Stimulated activated CD4-positive, alpha-beta T cell treated with anti-CD3 and anti-CD28 coated beads, Interleukin-4, amount 100 ng/mL, for 24 hours (primary cell): Measurements from ENCODE around the gene SYT5.
"Not testable (repeated sequence)": the region's sequence is repeated elsewhere in the genome, so short reads cannot be mapped to it uniquely, and the experiment has no call there.

Source experiments
- DNase-seq: peaks from one replicate; pipeline ENCODE4 v3.0.0-alpha.2; 2020

SYT5 gene

DNA sequence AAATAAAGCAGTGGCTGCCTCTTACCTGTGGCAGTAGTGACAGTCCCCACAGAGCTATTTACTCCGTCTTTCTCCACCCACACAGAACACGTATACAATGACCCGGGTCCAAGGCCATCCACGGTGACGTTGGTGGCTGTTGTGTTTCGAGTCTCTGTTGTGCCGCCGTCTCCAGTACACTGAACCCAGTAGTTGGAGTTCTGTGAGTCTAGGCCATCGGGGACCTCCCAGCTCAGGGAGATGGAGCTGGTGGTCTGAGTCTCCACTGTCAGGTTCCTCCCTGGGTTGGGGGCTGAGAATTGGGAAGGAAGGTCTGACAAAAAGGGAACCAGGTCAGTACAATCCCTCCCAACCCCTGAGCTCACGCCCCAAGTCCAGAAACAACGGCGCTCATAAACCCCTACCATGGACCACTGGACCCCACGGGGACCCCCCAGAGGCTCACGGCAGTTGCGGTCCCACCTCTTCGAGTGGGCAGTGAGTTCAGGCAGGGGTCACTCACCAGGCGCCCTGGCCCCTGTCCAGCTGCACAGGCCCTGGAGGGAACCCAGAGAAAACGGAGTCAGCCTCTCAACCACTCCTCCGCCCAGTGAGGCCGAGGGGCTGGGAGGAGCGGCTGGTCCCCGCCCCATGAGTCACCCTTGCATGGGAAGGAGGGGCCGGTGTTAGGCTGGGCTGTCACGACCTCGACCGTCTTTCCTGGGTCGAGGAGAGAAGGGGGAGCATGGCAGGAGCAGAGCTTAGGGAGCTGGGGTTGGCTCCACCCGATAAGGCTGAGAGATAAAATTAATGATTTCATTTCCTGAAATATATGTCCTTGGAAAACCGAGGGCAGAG is 26.8 kb upstream of the SYT5 start:
- DNase-seq, result peak; percentile 43

GRCh38 chr19:55202199-55202598 is 22.1 kb upstream of the SYT5 start:
- DNase-seq, result peak; percentile 12

GRCh38 chr19:55199620-55200204 is 19.6 kb upstream of the SYT5 start:
- DNase-seq, result no peak

DNA sequence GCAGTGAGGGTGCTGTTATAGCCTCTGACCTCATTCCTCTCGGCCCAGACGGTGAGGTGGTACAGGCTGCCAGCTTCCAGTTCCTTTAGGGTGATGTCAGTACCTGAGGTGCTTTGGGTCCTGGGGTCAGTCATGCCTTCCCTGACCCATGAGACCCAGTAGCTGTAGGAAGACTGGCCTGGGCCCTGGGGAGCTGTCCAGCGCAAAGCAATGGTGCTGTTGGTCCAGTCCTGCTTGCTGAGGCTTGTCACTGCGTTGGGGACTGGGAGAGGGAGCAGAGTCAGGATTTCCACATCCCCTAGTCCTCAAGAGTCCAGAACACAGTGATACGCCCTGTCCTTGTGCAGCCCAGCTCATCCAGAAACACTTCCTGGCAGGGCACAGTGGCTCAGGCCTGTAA is 18.6 kb upstream of the SYT5 start:
- no peak for DNase-seq

DNA sequence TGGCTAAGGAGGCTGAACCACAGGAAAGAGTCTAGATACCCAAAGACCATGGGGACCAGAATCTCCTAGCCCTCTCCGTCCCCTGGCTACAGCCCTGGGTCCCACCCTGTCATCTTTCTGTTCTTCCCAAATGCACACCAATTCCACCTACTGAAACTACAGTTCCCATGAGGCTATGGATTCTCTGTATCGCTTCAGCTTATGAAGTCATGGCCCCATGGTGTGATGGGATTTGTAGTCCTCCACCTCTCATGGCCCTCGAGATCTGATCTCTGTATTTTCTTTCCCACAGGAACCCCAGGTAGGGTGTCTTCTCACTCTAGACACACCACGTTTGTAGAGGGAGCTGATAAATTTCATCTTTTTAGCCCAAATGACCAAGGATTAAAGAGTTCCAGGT is 17.4 kb upstream of the SYT5 start:
- DNase-seq, result no peak

- DNase-seq, result no peak
These were observed 16.7 kb upstream of the SYT5 start for GRCh38 chr19:55196803-55197202.

DNA sequence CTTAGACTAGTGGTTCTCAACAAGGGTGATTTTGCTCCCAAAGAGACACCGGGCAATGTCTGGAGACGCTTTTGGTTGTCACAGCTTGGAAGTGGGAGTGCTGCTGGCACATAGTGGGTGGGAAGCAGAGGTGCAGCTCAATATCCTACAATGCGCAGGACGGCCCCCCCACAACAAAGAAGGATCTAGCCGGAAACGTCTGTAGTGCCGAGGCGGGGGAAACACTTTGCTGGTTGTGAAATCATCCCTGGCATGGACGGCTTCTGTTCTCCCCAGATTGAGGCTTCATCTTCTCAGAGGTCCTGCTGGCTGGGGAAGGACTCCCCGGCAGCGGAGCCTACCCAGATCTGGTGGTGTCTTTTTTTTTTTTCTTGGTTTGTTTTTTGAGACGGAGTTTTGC is 13.4 kb upstream of the SYT5 start:
- DNase-seq, result no peak

- DNase-seq, result no peak
These were observed 9.3 kb upstream of the SYT5 start for GRCh38 chr19:55189403-55189835.

DNA sequence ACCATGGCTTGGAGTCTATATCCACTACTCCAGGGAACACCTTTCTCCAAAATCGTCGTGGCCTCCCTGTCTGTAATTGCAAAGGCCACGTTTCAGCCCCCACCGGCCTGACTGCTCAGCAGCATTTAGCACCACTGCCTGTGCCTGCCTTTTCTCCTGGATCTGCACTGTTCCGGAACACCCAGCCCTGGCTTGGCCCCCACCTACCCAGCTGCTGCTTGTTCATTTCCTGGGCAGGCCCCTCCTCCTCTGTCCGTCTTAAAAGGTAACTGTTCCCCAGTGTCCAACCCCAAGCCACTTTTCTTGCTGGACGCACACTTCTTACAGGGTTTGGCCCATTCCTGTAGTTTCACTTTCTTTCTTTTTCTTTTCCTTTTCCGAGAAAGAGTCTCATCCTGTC is 8.5 kb upstream of the SYT5 start:
- DNase-seq, result no peak

DNA sequence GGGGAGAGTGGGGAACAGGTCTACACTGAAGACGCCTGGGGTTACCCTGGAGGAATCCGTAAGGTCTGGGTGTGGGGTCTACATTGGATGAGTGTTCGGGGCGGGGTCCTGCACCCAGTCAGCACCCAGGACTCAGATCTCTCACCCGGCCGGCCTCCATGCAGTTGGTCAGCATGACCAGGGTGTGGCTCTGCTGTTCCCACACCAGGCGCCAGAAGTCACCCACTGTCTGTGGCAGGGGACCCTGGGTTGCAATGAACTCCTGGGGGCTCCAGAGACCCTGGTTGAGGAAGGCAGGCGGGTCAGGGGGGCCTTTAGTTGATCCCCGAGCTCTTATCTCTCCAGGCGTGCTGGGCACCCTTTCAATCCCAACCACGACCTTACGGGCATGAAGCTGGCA is 6.0 kb upstream of the SYT5 start:
- DNase-seq, result no peak

DNA sequence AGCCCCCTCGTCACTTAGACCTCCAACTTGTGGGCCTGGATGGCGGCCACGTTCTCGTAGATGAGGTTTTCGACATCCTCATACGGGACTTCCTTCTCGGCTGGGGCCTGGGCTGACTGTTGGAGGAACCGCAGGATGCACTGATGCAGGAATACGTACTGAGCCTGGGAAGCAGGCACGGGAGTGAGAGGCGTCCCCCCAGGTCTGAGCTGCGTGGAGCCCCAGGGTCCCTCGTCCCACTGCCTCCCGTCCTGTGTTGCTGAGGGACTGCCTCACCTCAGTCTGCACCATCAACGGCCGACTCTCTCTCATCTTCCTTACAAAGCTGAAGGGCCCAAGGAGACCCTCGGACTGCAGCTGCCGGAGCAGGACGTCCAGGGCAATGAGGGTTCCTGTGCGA is 1.7 kb upstream of the SYT5 start:
- no peak for DNase-seq

DNA sequence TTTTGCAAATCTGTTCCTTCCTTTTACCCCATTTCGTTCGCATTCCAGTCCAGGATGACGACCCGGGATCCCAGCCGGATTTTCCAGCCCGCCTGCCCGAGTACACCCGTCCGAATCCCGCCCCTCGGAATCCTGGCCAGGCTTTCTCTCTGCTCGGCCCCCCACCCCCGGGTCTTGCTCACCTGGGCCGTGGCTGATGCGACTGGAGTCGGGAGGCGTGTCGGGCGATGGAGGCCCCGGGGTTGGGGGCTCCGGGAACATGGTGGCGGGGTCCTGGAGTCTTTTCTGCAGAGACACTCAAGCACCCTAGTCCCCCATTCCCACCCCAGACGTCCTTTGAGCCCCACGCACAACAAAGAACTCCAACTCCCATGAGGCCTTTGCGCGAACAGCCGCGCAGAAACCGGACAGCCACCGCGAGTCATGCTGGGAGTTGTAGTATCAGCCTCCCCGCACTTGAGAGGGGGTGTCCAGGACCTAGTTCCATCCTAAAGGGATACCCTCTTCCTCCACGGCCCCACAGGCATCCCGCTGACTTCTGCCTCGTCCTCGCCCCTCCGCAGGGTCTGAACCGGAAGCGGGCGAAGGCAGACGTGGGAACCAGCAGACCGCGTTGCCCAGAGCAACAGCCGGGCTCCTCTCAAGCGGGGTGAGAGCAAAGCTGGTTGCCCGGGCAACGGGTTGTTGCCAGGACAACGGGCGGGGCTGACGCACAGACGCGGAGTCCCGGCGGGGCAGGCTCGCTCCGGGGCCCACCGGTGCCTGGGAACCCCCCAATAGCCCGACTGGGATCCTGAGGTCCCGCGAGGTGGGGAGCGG is 1.1 kb downstream of the SYT5 start:
- DNase-seq, result peak; percentile 91

GRCh38 chr19:55176076-55176475 is 4.0 kb downstream of the SYT5 start:
- DNase-seq, result no peak

DNA sequence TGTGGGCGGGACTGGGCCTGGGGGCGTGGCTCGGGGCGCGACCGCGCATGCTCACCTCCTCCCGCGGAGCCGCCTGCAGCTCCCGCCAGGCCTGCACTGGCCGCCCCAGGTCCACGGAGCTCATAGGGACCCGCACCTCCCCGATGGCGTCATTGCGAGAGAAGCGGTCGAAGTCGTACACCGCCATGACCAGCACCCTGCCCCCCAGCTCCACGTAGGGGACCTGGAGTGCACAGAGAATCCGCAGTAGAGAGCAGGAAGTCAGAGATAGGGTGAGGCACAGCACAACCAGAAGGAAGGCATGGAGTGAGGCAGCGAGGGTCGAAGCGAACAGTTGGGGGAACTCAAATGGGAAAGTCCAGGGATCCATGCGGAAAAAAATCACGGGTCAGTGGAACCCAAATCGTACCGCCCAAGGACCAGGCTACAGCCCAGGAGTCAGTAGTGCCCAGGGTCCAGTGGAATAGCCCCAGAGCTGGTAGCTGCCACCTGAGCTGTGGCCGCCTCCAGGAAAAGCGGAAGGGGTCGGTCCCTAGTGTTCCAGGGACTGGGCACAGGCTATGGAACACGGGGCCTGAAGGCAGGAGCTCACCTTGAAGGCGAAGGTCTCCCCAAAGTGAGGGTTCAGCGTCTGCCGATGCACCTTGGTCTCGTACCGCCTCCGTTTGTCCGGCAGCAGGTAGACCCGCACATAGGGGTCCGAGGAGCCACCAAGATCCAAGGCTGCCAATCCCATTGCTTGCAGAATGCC is 4.8 kb downstream of the SYT5 start:
- no peak for DNase-seq

DNA sequence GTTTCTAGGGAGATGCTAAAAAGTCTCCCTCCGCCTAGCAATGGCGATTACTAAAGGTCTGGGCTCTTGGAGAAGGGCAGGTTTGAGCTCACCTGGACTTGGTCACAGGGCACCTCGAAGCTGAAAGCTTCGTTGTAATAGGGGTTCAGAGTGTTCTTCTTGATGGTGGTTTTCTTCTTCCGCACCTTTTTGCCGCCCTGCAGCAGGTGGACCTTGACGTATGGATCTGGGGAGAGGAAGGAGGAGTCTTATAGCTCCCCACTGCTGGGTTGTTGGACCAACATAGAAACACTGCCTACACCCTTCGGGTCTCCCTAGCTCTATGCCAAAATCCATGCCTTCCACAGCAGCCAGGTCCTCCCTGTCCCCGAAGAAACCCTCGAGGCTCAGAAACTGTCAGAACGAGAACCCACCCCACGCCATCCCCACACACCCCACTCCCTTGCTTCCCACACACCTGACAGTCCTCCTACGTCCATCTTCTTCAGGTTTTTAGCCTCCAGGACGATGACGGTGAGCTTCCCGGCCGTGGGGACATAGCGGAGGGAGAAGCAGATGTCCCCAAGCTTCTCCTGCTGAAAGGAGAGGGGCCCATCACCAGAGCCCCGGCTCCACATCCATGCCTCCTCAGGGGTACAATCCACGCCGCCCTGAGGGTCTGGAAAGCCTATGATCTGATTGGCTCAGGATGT is 5.5 kb downstream of the SYT5 start:
- DNase-seq, result no peak

DNA sequence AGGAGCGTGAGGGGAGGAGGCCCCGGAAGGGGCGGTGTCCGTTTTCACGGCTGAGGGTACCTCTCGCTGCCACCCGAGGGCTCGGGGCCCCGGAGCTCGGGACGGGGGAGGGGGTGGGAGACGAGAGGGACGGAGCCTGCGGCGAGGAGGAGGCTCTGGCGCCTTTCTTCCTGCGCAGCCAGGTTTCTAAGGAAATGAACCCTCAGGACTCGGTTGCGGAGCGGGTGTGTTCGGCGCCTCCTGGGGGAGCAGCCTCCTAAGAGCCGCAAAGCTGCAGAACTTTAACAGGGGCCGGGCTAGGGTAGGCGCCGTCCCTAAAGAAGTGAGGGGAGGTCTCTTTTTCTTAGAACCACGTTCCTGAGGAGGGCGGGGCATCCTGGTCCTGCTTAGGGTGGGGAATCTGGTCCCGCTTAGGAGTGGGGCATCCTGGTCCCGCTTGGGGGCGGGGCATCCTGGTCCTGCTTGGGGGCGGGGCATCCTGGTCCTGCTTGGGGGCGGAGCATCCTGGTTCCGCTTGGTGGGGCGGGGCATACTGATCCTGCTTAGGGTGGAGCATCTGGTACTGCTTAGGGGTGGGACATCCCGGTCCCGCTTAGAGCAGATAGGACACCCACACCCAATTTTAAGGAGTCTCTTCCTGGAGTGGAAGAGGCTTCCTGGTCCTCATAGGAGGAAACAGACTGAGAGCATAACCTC is 6.2 kb downstream of the SYT5 start:
- DNase-seq, result peak; percentile 40

DNA sequence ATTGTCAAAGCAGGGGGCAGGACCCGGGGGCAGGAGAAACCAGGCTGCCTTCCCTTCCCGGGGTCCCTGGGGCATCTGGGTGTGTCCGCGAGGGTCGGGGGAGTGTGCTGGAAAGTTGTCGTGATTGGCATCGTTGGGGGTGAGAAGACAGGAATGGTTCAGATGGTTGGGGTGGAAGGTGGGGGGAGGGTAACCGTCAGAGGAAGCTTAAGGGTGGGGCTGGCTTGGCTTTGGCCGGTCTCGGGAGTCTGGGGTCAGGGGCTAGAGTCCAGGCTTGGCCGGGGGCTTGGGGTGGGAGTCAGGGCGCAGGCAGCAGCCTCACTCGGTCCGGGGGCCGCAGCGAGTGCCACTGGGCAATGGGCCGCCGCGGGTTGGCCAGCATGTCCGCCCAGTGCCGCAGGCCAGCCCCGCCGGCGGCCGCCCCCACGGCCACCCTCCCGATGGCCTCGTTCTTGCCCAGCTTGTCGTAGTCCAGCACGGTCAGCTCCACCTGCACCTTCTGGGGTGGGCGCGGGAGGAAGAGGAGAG is 6.8 kb downstream of the SYT5 start:
- no peak for DNase-seq

DNA sequence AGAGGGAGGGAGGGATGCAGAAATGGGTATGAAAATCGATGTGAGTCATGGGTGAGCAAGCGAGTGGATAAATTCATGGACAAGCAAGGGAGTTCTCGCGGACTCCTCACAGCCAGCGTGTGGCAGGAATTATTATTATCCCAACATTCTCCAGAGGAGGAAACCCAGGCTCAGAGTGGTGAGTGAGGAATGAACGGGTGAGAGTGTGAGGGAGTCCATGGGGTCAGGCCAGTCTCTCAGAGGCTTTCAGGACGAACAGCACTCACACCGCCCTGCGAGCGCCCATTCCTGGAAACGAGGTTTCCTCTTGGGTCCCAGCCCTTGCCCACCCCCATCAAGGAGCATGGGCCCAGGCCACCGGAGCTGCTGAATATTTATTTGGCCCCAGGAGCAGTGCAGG is 7.3 kb downstream of the SYT5 start:
- DNase-seq, result no peak

DNA sequence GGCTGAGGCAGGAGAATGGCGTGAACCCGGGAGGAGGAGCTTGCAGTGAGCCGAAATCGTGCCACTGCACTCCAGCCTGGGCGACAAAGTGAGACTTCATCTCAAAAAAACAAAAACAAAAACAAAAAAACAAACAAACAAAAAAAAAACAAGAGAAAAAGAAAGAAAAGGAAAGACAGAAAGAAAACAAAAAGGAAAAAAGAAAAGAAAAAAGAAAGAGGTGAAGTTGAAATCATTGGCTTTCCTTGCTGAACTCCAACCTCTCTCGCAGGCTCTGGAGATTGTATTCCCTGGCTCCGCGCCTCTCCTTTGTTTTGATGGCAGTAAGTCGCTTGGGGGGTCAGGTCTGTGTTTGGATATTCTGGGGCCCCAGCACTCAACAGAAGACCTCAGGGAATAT is 7.8 kb downstream of the SYT5 start:
- not testable (repeated sequence) for DNase-seq

DNA sequence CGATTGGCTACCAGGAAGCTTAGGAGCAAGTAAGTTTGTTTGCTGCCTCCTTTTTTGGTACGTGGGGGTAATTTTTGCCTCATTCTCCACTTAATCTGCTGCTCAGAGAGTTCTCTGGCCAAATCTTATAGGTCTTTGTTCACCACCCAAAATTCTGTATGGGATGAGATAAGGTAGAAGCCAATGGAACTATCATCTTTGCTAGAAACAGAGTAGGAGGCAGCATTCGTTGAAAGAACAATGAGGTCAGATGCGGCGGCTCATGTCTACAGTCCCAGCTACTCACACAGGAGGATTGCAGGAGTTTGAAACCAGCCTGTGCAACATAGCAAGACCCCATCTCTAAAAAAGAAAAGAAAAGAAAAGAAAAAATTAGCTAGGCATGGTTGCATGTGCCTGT is 8.6 kb downstream of the SYT5 start:
- no peak for DNase-seq

DNA sequence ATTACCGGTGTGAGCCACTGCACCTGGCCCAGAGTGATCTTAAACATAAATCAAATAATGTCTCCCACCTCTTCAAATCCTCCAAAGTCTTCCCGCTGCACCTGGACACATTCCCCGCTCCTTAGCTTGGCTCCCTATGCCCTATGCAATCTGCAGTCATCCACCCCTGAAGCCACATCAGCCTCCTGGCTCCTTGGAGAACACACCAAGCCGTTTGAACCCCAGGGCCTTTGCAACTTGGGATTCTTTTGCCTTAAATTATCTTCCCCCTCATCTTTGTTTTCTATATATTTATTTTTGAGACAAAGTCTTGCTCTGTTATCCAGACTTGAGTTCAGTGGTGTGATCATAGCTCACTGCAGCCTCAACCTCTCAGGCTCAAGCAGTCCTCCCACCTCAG is 11.0 kb downstream of the SYT5 start:
- no peak for DNase-seq
